HepG2 (cell line): ENCODE data around the gene NKIRAS1. TPM values are rescaled to one million over a fixed set of nuclear protein-coding genes. Genes with fewer than 3 reads are reported as not detected.

Experiments used
- AGO2 ChIP-seq: fragments of 200-400 bp; formaldehyde crosslinking; optimal IDR thresholded peaks from 2 replicates; pipeline ENCODE3; 2017; ENCODE audit warnings: mild to moderate bottlenecking, low read depth, low read length, moderate library complexity
- DNMT3B ChIP-seq: conservative IDR thresholded peaks from 2 replicates; pipeline ENCODE4 v1.6.1; 2016; ENCODE audit warnings: missing biosample characterization, control low read depth
- ELF3 ChIP-seq: IDR thresholded peaks from 2 replicates; pipeline ENCODE4 v1.6.1; 2016; ENCODE audit warnings: missing genetic modification reagents, missing compliant biosample characterization
- MED8 ChIP-seq: sonication (generic); formaldehyde crosslinking; IDR thresholded peaks from 2 replicates; pipeline ENCODE4 v1.8.1; 2023; ENCODE audit warnings: mild to moderate bottlenecking, missing genetic modification reagents; ENCODE audit not compliant: insufficient replicate concordance
- MLLT10 ChIP-seq: sonication (generic); formaldehyde crosslinking; IDR thresholded peaks from 2 replicates; pipeline ENCODE4 v1.4.0; 2020; ENCODE audit warnings: missing genetic modification reagents
- MYNN ChIP-seq: sonication (generic); formaldehyde crosslinking; IDR thresholded peaks from 2 replicates; pipeline ENCODE4 v1.4.0; 2020; ENCODE audit warnings: mild to moderate bottlenecking, low read depth, missing genetic modification reagents
- PAX8 ChIP-seq: sonication (generic); formaldehyde crosslinking; IDR thresholded peaks from 2 replicates; pipeline ENCODE4 v1.8.0; 2022; ENCODE audit warnings: mild to moderate bottlenecking, missing genetic modification reagents, borderline replicate concordance
- SAFB2 ChIP-seq: sonication (generic); formaldehyde crosslinking; IDR thresholded peaks from 2 replicates; pipeline ENCODE4 v1.5.1; 2020; ENCODE audit warnings: missing genetic modification reagents, low read depth, mild to moderate bottlenecking, borderline replicate concordance
- THAP11 ChIP-seq: IDR thresholded peaks from 2 replicates; pipeline ENCODE4 v1.6.1; 2016; ENCODE audit warnings: missing biosample characterization, missing genetic modification reagents
- YEATS2 ChIP-seq: sonication (generic); formaldehyde crosslinking; IDR thresholded peaks from 2 replicates; pipeline ENCODE4 v1.4.0; 2020; ENCODE audit warnings: missing genetic modification reagents, borderline replicate concordance
- ZKSCAN1 ChIP-seq: fragments of 150-350 bp; IDR thresholded peaks from 2 replicates; pipeline ENCODE4 v1.6.1; 2014; ENCODE audit warnings: low read length
- ZMYM3 ChIP-seq: sonication (generic); formaldehyde crosslinking; IDR thresholded peaks from 2 replicates; pipeline ENCODE4 v1.5.1; 2020; ENCODE audit warnings: mild to moderate bottlenecking, missing genetic modification reagents
- ZNF124 ChIP-seq: sonication (generic); formaldehyde crosslinking; IDR thresholded peaks from 2 replicates; pipeline ENCODE4 v1.4.0; 2020; ENCODE audit warnings: missing genetic modification reagents
- ZNF292 ChIP-seq: sonication (generic); formaldehyde crosslinking; IDR thresholded peaks from 2 replicates; pipeline ENCODE4 v1.8.1; 2022; ENCODE audit warnings: mild to moderate bottlenecking, low read depth, missing genetic modification reagents, borderline replicate concordance
- ZNF329 ChIP-seq: sonication (generic); formaldehyde crosslinking; IDR thresholded peaks from 2 replicates; pipeline ENCODE4 v1.9.0; 2021; ENCODE audit warnings: low read depth, mild to moderate bottlenecking, missing genetic modification reagents
- ZNF343 ChIP-seq: sonication (generic); formaldehyde crosslinking; IDR thresholded peaks from 2 replicates; pipeline ENCODE4 v1.4.0; 2020; ENCODE audit warnings: mild to moderate bottlenecking, missing genetic modification reagents
- ZNF549 ChIP-seq: sonication (generic); formaldehyde crosslinking; IDR thresholded peaks from 2 replicates; pipeline ENCODE4 v1.5.0; 2020; ENCODE audit warnings: missing genetic modification reagents
- ZNF577 ChIP-seq: sonication (generic); formaldehyde crosslinking; IDR thresholded peaks from 2 replicates; pipeline ENCODE4 v1.4.0; 2020; ENCODE audit warnings: mild to moderate bottlenecking, low read depth, missing genetic modification reagents, borderline replicate concordance
- polyA plus RNA-seq, 8 experiments: library from polyadenylated mRNA; depleted of rRNA in 3 of 8; stranded (reverse) in 7 of 8; unstranded in 1 of 8; fragments of >200 nt; fragmentation: Illumina TruSeq in 4 of 8; extraction: Trizol in 4 of 8; gene quantifications; 2 replicates each; pipeline versions ENCODE4 v1.2.1 to v1.2.3, GENCODE V29; 2011 to 2016; ENCODE audit warnings: low read depth in 4 of 8, missing spikeins in 1 of 8, mixed read lengths in 1 of 8; ENCODE audit not compliant: insufficient read depth in 1 of 8
- total RNA-seq, 5 experiments: library from RNA; depleted of rRNA; stranded (reverse); fragments of >200 nt; fragmentation: Illumina TruSeq; extraction: Trizol; gene quantifications; 2 replicates each; pipeline ENCODE4 v1.2.3, GENCODE V29; 2016; ENCODE audit warnings: low read depth in 1 of 5
- TF ChIP-seq, protein P1 (sequence below): sonication (generic); formaldehyde crosslinking; IDR thresholded peaks from 2 replicates; pipeline ENCODE4 v1.4.0; 2020; ENCODE audit warnings: missing genetic modification reagents
- TF ChIP-seq, protein P2 (sequence below): sonication (generic); formaldehyde crosslinking; IDR thresholded peaks from 2 replicates; pipeline ENCODE4 v1.4.0; 2020; ENCODE audit warnings: missing genetic modification reagents
- TF ChIP-seq, protein P3 (sequence below): sonication (generic); formaldehyde crosslinking; IDR thresholded peaks from 2 replicates; pipeline ENCODE4 v1.4.0; 2020; ENCODE audit warnings: low read depth, mild to moderate bottlenecking, missing genetic modification reagents
- TF ChIP-seq, protein P4 (sequence below): sonication (generic); formaldehyde crosslinking; IDR thresholded peaks from 2 replicates; pipeline ENCODE4 v1.4.0; 2020; ENCODE audit warnings: mild to moderate bottlenecking, missing genetic modification reagents
- TF ChIP-seq, protein P5 (sequence below): sonication (generic); formaldehyde crosslinking; IDR thresholded peaks from 2 replicates; pipeline ENCODE4 v1.8.1; 2023; ENCODE audit warnings: mild to moderate bottlenecking, missing genetic modification reagents

Gene NKIRAS1
- total and polyA plus RNA-seq, 2 of the 13 experiments (the other 11 are each of a cell fraction or from before 2014, with no cell fraction given): 4.3 to 8.0 TPM

DNA sequence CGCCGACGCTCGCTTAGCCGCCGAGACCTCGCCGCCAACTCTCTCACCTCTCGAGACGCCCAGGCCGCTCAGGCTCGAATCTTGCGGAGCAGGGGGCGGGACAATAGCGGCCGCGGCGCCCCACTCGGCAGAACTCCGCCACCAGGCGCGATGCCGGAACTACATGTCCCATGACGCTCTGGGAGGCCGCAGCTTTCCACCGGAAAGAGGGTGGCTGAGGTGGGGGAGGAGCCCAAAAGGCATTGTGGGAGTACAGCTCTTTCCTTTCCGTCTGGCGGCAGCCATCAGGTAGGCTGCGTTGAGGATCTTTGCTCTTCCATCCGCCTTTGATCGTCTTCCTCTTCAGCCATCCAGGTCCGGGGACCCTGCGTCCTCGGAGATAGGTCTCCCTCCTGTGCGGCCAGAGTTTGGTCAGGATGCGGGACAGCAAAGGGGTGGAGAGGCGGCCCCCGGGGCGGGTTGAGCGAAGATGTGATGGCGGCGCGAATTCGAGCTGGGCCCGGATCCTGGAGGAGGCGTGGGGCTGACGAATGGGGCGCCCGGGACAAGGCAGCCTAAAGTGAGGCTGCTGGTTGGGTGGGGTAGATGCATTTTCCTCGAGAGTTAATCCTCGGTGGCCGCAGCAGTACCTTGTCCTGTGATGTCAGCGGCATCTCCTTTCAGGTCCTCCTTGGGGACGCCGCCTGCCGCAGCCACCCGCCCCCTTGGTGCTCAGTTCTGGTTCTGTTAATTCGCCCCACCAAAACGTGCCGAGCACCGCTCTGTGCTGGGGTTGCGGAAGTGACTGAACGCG lies at the start of gene NKIRAS1, which contains the start of gene RPL15 (continued):
- no peak; the same call in 1 of the 2 replicates for TF ChIP-seq ZNF343 (CRISPR knock-in tag)
- TF ChIP-seq, protein P1, sequence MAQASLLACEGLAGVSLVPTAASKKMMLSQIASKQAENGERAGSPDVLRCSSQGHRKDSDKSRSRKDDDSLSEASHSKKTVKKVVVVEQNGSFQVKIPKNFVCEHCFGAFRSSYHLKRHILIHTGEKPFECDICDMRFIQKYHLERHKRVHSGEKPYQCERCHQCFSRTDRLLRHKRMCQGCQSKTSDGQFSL (CRISPR knock-in tag): no peak
- TF ChIP-seq ZMYM3: no peak
- no peak; the same call in 1 of the 2 replicates for TF ChIP-seq ZNF292
- TF ChIP-seq PAX8 (CRISPR knock-in tag): no peak; the same call in 1 of the 2 replicates
- TF ChIP-seq, protein P2, sequence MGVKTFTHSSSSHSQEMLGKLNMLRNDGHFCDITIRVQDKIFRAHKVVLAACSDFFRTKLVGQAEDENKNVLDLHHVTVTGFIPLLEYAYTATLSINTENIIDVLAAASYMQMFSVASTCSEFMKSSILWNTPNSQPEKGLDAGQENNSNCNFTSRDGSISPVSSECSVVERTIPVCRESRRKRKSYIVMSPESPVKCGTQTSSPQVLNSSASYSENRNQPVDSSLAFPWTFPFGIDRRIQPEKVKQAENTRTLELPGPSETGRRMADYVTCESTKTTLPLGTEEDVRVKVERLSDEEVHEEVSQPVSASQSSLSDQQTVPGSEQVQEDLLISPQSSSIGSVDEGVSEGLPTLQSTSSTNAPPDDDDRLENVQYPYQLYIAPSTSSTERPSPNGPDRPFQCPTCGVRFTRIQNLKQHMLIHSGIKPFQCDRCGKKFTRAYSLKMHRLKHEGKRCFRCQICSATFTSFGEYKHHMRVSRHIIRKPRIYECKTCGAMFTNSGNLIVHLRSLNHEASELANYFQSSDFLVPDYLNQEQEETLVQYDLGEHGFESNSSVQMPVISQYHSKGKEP (CRISPR knock-in tag): peak; percentile 32; the same call in 1 of the 2 replicates
- peak; percentile 78 for TF ChIP-seq MED8 (CRISPR knock-in tag)
- TF ChIP-seq DNMT3B: peak; percentile 67; the same call in 1 of the 2 replicates
- no peak for TF ChIP-seq MLLT10 (CRISPR knock-in tag)
- peak; percentile 99 for TF ChIP-seq YEATS2 (CRISPR knock-in tag)
- TF ChIP-seq SAFB2 (CRISPR knock-in tag): no peak
- peak; percentile 91 for TF ChIP-seq ZNF124 (CRISPR knock-in tag)
- TF ChIP-seq THAP11 (CRISPR knock-in tag): peak; percentile 99
- TF ChIP-seq, protein P3, sequence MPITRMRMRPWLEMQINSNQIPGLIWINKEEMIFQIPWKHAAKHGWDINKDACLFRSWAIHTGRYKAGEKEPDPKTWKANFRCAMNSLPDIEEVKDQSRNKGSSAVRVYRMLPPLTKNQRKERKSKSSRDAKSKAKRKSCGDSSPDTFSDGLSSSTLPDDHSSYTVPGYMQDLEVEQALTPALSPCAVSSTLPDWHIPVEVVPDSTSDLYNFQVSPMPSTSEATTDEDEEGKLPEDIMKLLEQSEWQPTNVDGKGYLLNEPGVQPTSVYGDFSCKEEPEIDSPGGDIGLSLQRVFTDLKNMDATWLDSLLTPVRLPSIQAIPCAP (CRISPR knock-in tag): no peak
- TF ChIP-seq AGO2: peak; percentile 98
- no peak; the same call in 1 of the 2 replicates for TF ChIP-seq ZNF329 (CRISPR knock-in tag)
- peak; percentile 83; the same call in 1 of the 2 replicates for TF ChIP-seq MYNN
- TF ChIP-seq, protein P4, sequence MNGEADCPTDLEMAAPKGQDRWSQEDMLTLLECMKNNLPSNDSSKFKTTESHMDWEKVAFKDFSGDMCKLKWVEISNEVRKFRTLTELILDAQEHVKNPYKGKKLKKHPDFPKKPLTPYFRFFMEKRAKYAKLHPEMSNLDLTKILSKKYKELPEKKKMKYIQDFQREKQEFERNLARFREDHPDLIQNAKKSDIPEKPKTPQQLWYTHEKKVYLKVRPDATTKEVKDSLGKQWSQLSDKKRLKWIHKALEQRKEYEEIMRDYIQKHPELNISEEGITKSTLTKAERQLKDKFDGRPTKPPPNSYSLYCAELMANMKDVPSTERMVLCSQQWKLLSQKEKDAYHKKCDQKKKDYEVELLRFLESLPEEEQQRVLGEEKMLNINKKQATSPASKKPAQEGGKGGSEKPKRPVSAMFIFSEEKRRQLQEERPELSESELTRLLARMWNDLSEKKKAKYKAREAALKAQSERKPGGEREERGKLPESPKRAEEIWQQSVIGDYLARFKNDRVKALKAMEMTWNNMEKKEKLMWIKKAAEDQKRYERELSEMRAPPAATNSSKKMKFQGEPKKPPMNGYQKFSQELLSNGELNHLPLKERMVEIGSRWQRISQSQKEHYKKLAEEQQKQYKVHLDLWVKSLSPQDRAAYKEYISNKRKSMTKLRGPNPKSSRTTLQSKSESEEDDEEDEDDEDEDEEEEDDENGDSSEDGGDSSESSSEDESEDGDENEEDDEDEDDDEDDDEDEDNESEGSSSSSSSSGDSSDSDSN (CRISPR knock-in tag): peak; percentile 82
- TF ChIP-seq, protein P5, sequence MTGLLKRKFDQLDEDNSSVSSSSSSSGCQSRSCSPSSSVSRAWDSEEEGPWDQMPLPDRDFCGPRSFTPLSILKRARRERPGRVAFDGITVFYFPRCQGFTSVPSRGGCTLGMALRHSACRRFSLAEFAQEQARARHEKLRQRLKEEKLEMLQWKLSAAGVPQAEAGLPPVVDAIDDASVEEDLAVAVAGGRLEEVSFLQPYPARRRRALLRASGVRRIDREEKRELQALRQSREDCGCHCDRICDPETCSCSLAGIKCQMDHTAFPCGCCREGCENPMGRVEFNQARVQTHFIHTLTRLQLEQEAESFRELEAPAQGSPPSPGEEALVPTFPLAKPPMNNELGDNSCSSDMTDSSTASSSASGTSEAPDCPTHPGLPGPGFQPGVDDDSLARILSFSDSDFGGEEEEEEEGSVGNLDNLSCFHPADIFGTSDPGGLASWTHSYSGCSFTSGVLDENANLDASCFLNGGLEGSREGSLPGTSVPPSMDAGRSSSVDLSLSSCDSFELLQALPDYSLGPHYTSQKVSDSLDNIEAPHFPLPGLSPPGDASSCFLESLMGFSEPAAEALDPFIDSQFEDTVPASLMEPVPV (CRISPR knock-in tag): no peak
- TF ChIP-seq ZNF577 (CRISPR knock-in tag): no peak
- peak; percentile 90 for TF ChIP-seq ELF3
- peak; percentile 42; the same call in 1 of the 2 replicates for TF ChIP-seq ZKSCAN1
- TF ChIP-seq ZNF549: no peak
